C4-2B (cell line): ENCODE data around the gene ARHGAP8.

Experiments used
- CTCF ChIP-seq: fragments of 450-650 bp; conservative IDR thresholded peaks from 2 replicates; pipeline ENCODE4 v1.5.1; 2017; ENCODE audit warnings: mild to moderate bottlenecking
- ZFX ChIP-seq: fragments of 450-650 bp; IDR thresholded peaks from 2 replicates; pipeline ENCODE4 v1.6.1; 2017

- TF ChIP-seq CTCF (no peak), ZFX (no peak)
Observed at GRCh38 chr22:44816141-44816540, 63.8 kb downstream of the ARHGAP8 start.
